ENCODE data around the gene SYT12.

SYT12 gene

GRCh38 chr11:67045314-67045713 is 22.4 kb downstream of the SYT12 start:
- H2AFZ ChIP-seq (ENCODE audit: low read length, unreplicated experiment): no peak overlapping the region
- no peak overlapping the region for H3K4me3 ChIP-seq (ENCODE audit: low read depth, low read length)
- H3K79me2 ChIP-seq (ENCODE audit: control insufficient read depth, insufficient read depth, low read length, unreplicated experiment): no peaks in the 10 kb centered on the region
- H3K36me3 ChIP-seq (ENCODE audit: insufficient read depth, low read length): no peaks in the 10 kb centered on the region
- H3K27me3 ChIP-seq (ENCODE audit: insufficient read depth, low read length): no peaks in the 10 kb centered on the region
- no peak overlapping the region for H3K27ac ChIP-seq (ENCODE audit: low read depth, low read length)
- H3K4me1 ChIP-seq (ENCODE audit: control insufficient read depth, insufficient read depth, low read length, unreplicated experiment): peaks cover 6% of the 10 kb centered on the region

DNA sequence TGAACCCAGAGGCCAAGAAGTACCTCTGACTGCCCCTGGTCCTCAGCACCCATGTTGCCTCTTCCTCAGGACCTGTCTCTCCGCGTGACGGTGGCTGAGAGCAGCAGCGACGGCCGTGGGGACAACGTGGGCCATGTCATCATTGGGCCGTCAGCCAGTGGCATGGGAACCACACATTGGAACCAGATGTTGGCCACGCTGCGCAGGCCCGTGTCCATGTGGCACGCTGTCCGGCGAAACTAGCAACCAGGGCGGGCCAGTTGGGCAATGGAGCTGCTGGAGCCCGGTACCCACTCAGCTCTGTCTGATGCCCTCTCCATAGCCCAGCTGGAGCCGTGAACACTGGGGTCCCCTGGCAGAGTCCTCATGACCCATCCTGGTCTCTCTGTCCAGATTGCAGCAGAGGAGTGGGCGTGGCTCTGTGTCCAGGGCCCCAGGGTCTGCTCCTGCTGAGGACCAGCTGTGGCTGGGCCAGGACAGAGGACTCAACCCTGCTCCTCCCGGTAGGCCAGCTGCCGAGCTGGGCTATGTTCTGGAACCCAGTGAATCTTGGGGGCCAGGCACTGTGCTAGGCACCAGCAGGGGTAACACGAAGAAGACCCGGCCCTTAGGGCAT is 25.7 kb downstream of the SYT12 start:
- no peak overlapping the region for H3K27ac ChIP-seq (ENCODE audit: low read depth, low read length)
- no peaks in the 10 kb centered on the region for H3K79me2 ChIP-seq (ENCODE audit: control insufficient read depth, insufficient read depth, low read length, unreplicated experiment)
- H3K4me1 ChIP-seq (ENCODE audit: control insufficient read depth, insufficient read depth, low read length, unreplicated experiment): peaks cover 6% of the 10 kb centered on the region
- H2AFZ ChIP-seq (ENCODE audit: low read length, unreplicated experiment): no peak overlapping the region
- H3K27me3 ChIP-seq (ENCODE audit: insufficient read depth, low read length): no peaks in the 10 kb centered on the region
- H3K4me3 ChIP-seq (ENCODE audit: low read depth, low read length): no peak overlapping the region
- no peaks in the 10 kb centered on the region for H3K36me3 ChIP-seq (ENCODE audit: insufficient read depth, low read length)

GRCh38 chr11:67050139-67050538 is 27.2 kb downstream of the SYT12 start:
- Histone ChIP-seq H3K4me3 (ENCODE audit: low read depth, low read length) (no peak overlapping the region), H2AFZ (ENCODE audit: low read length, unreplicated experiment) (no peak overlapping the region), H3K4me1 (ENCODE audit: control insufficient read depth, insufficient read depth, low read length, unreplicated experiment) (peaks cover 13% of the 10 kb centered on the region), H3K27ac (ENCODE audit: low read depth, low read length) (no peak overlapping the region), H3K79me2 (ENCODE audit: control insufficient read depth, insufficient read depth, low read length, unreplicated experiment) (no peaks in the 10 kb centered on the region), H3K36me3 (ENCODE audit: insufficient read depth, low read length) (no peaks in the 10 kb centered on the region), H3K27me3 (ENCODE audit: insufficient read depth, low read length) (no peaks in the 10 kb centered on the region)

- no peaks in the 10 kb centered on the region for H3K36me3 ChIP-seq (ENCODE audit: insufficient read depth, low read length)
- H3K79me2 ChIP-seq (ENCODE audit: control insufficient read depth, insufficient read depth, low read length, unreplicated experiment): no peaks in the 10 kb centered on the region
- H3K4me1 ChIP-seq (ENCODE audit: control insufficient read depth, insufficient read depth, low read length, unreplicated experiment): peaks cover 21% of the 10 kb centered on the region
- H3K4me3 ChIP-seq (ENCODE audit: low read depth, low read length): no peak overlapping the region
- H2AFZ ChIP-seq (ENCODE audit: low read length, unreplicated experiment): no peak overlapping the region
- no peak overlapping the region for H3K27ac ChIP-seq (ENCODE audit: low read depth, low read length)
- no peaks in the 10 kb centered on the region for H3K27me3 ChIP-seq (ENCODE audit: insufficient read depth, low read length)
Measured at GRCh38 chr11:67051180-67051893, 28.4 kb downstream of the SYT12 start.

DNA sequence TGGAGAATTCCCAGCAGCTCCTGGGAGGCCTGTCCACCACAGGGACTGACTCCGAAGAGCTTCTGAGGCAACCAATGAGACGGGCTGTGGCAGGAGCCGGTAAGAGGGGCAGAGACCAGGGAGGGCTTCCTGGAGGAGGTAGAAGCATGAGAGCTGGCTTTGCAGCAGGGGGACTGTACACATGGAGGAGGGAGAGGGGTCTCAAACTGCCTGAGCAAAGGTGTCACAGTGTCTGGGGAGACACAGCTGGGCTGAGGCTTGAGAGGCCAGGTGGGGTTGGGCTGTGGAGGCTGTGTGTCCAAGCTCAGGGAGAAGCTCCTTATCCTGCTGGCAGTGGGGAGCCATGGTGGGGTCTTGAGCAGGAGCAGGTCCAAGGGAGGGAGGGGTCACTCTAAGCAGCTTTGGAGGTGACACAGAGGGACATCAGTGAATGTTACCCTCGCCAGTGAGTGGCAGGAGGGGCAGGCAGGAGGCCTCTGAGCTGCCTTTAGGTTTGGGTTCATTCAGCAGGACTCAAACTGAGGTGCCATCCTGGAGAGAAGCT is 29.1 kb downstream of the SYT12 start:
- no peaks in the 10 kb centered on the region for H3K79me2 ChIP-seq (ENCODE audit: control insufficient read depth, insufficient read depth, low read length, unreplicated experiment)
- H2AFZ ChIP-seq (ENCODE audit: low read length, unreplicated experiment): no peak overlapping the region
- H3K4me1 ChIP-seq (ENCODE audit: control insufficient read depth, insufficient read depth, low read length, unreplicated experiment): peaks cover 23% of the 10 kb centered on the region
- H3K27ac ChIP-seq (ENCODE audit: low read depth, low read length): no peak overlapping the region
- peaks cover 2% of the 10 kb centered on the region; the same call in 1 of the 2 replicates for H3K27me3 ChIP-seq (ENCODE audit: insufficient read depth, low read length)
- H3K36me3 ChIP-seq (ENCODE audit: insufficient read depth, low read length): no peaks in the 10 kb centered on the region
- no peak overlapping the region for H3K4me3 ChIP-seq (ENCODE audit: low read depth, low read length)

- Histone ChIP-seq H3K27me3 (ENCODE audit: insufficient read depth, low read length) (peaks cover 4% of the 10 kb centered on the region; the same call in 1 of the 2 replicates), H3K27ac (ENCODE audit: low read depth, low read length) (no peak overlapping the region), H3K4me3 (ENCODE audit: low read depth, low read length) (no peak overlapping the region), H2AFZ (ENCODE audit: low read length, unreplicated experiment) (no peak overlapping the region), H3K79me2 (ENCODE audit: control insufficient read depth, insufficient read depth, low read length, unreplicated experiment) (no peaks in the 10 kb centered on the region), H3K36me3 (ENCODE audit: insufficient read depth, low read length) (no peaks in the 10 kb centered on the region), H3K4me1 (ENCODE audit: control insufficient read depth, insufficient read depth, low read length, unreplicated experiment) (peaks cover 23% of the 10 kb centered on the region)
Measured at GRCh38 chr11:67052891-67053290, 30.0 kb downstream of the SYT12 start.

DNA sequence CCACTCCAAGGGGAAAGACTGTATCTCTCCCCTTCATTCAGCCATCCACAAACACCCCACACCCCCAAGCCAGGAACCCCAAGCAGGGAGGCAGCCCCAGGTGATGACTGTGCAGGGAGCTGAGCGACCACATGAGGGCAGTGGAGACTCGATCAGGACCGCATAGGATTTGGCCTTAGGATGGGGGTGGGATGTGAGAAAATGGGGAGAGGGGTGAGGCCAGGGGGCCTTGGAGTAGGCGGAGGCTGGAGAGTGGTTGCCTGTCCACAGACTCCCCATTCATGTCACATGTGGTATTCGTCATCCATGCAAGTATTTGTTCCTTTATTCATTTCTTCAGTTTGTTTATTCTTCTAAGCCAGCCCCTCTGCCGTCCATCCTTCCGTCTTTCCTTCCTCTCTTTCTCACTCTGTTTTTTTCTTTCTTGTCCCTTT is 31.0 kb downstream of the SYT12 start:
- peaks cover 4% of the 10 kb centered on the region; the same call in 1 of the 2 replicates for H3K27me3 ChIP-seq (ENCODE audit: insufficient read depth, low read length)
- H3K79me2 ChIP-seq (ENCODE audit: control insufficient read depth, insufficient read depth, low read length, unreplicated experiment): no peaks in the 10 kb centered on the region
- H3K4me3 ChIP-seq (ENCODE audit: low read depth, low read length): no peak overlapping the region
- no peak overlapping the region for H2AFZ ChIP-seq (ENCODE audit: low read length, unreplicated experiment)
- H3K27ac ChIP-seq (ENCODE audit: low read depth, low read length): peak overlapping the region; percentile 61; the same call in 1 of the 2 replicates
- H3K36me3 ChIP-seq (ENCODE audit: insufficient read depth, low read length): no peaks in the 10 kb centered on the region
- H3K4me1 ChIP-seq (ENCODE audit: control insufficient read depth, insufficient read depth, low read length, unreplicated experiment): peaks cover 23% of the 10 kb centered on the region

GRCh38 chr11:67054346-67054835 is 31.5 kb downstream of the SYT12 start:
- peaks cover 23% of the 10 kb centered on the region for H3K4me1 ChIP-seq (ENCODE audit: control insufficient read depth, insufficient read depth, low read length, unreplicated experiment)
- H2AFZ ChIP-seq (ENCODE audit: low read length, unreplicated experiment): no peak overlapping the region
- H3K27me3 ChIP-seq (ENCODE audit: insufficient read depth, low read length): peaks cover 4% of the 10 kb centered on the region; the same call in 1 of the 2 replicates
- no peaks in the 10 kb centered on the region for H3K36me3 ChIP-seq (ENCODE audit: insufficient read depth, low read length)
- H3K79me2 ChIP-seq (ENCODE audit: control insufficient read depth, insufficient read depth, low read length, unreplicated experiment): no peaks in the 10 kb centered on the region
- no peak overlapping the region for H3K4me3 ChIP-seq (ENCODE audit: low read depth, low read length)
- peak overlapping the region; percentile 61; the same call in 1 of the 2 replicates for H3K27ac ChIP-seq (ENCODE audit: low read depth, low read length)

DNA sequence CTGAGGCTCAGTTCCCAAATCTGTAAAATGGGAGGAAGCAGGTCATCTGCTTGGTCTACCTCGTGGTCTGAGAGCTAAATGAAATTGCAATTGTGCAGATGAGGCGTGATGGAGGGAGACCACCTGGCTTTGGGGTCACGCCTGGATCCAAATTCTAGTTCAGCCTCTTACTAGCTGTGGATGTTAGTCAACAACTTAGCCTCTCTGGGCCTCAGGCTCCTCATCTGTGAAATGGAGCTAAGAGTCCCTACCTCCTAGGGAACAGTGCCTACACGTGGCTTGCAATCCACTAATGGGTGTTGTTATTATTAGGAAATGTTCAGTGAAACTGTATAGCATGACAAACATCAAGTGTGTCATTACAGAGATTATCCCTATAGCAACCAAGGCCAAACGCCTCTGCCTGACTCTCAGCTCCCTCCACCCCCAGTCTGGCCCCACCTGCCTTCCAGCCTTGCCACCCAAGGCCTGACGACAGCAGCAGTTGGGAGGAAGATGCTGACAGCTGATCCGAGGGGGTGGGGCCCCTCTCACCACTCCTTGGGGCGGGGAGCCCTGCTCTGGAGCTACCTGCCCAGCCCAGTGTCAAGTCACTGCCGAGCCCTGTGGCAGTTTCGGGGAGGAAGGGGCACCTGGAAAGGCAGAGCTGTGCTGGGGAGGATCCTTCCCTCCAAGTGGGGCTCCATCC is 32.0 kb downstream of the SYT12 start:
- Histone ChIP-seq H3K4me3 (ENCODE audit: low read depth, low read length) (0 out of 2 replicates have a peak overlapping the region, but pooled peaks have one; percentile 1), H3K27ac (ENCODE audit: low read depth, low read length) (peak overlapping the region; percentile 61; the same call in 1 of the 2 replicates), H2AFZ (ENCODE audit: low read length, unreplicated experiment) (no peak overlapping the region), H3K79me2 (ENCODE audit: control insufficient read depth, insufficient read depth, low read length, unreplicated experiment) (no peaks in the 10 kb centered on the region), H3K36me3 (ENCODE audit: insufficient read depth, low read length) (no peaks in the 10 kb centered on the region), H3K4me1 (ENCODE audit: control insufficient read depth, insufficient read depth, low read length, unreplicated experiment) (peaks cover 26% of the 10 kb centered on the region), H3K27me3 (ENCODE audit: insufficient read depth, low read length) (peaks cover 4% of the 10 kb centered on the region; the same call in 1 of the 2 replicates)

- H3K27ac ChIP-seq (ENCODE audit: low read depth, low read length): no peak overlapping the region
- H3K4me1 ChIP-seq (ENCODE audit: control insufficient read depth, insufficient read depth, low read length, unreplicated experiment): peaks cover 30% of the 10 kb centered on the region
- no peaks in the 10 kb centered on the region for H3K36me3 ChIP-seq (ENCODE audit: insufficient read depth, low read length)
- no peaks in the 10 kb centered on the region for H3K79me2 ChIP-seq (ENCODE audit: control insufficient read depth, insufficient read depth, low read length, unreplicated experiment)
- peak overlapping the region; percentile 5 for H2AFZ ChIP-seq (ENCODE audit: low read length, unreplicated experiment)
- H3K4me3 ChIP-seq (ENCODE audit: low read depth, low read length): peak overlapping the region; percentile 75
- peaks cover 4% of the 10 kb centered on the region; the same call in 1 of the 2 replicates for H3K27me3 ChIP-seq (ENCODE audit: insufficient read depth, low read length)
Measured at GRCh38 chr11:67055812-67056211, 32.9 kb downstream of the SYT12 start.

Measured in ACC112 (cell line).